ENCODE results near the gene TDRD6. TPM values are rescaled to one million over a fixed set of nuclear protein-coding genes. Genes with fewer than 3 reads are reported as not detected.

Gene TDRD6
- total RNA-seq, 1 experiment from 2014 or later = 0.02 TPM

- Histone ChIP-seq H3K9ac (ENCODE audit: extremely low read depth, insufficient read length, low read length) (no peak overlapping the region), H3K27me3 (ENCODE audit: insufficient read depth, low read length) (no peaks in the 10 kb centered on the region), H3K14ac (ENCODE audit: insufficient read depth, low read length) (no peak overlapping the region), H3K4me1 (ENCODE audit: insufficient read depth, low read length) (no peaks in the 10 kb centered on the region), H2AFZ (ENCODE audit: low read length) (no peak overlapping the region), H3K27ac (ENCODE audit: insufficient read length, low read depth, low read length) (no peak overlapping the region), H4K5ac (ENCODE audit: insufficient read length, low read depth, low read length) (no peak overlapping the region), H4K20me1 (ENCODE audit: control insufficient read depth, insufficient read depth, insufficient read length) (no peaks in the 10 kb centered on the region), H3K79me1 (ENCODE audit: insufficient read depth, low read depth, low read length, poor library complexity, severe bottlenecking) (no peaks in the 10 kb centered on the region), H3K9me3 (ENCODE audit: control insufficient read depth, low read depth, low read length) (no peaks in the 10 kb centered on the region), H3K79me2 (ENCODE audit: insufficient read depth, low read length) (no peaks in the 10 kb centered on the region), H3K23me2 (ENCODE audit: insufficient read length, low read depth, low read length, poor library complexity, severe bottlenecking) (no peaks in the 10 kb centered on the region), H2BK12ac (ENCODE audit: insufficient read length, low read depth, low read length) (no peak overlapping the region), H2BK15ac (ENCODE audit: low read depth, low read length) (no peak overlapping the region), H4K8ac (replicated peaks; ENCODE audit: insufficient read length, low read depth, low read length) (no peak overlapping the region), H3K18ac (ENCODE audit: insufficient read length, low read depth, low read length) (no peak overlapping the region), H3K4me2 (ENCODE audit: insufficient read depth, insufficient read length, low read length) (no peak overlapping the region), H3T11ph (ENCODE audit: low read length) (no peak overlapping the region), H2BK5ac (ENCODE audit: insufficient read length, low read length) (no peak overlapping the region), H2BK20ac (ENCODE audit: low read depth, low read length, poor library complexity, severe bottlenecking) (no peak overlapping the region), H3K23ac (ENCODE audit: insufficient read length, low read depth, low read length) (no peak overlapping the region), H2AK5ac (ENCODE audit: insufficient read length, low read length) (no peak overlapping the region), H4K91ac (ENCODE audit: insufficient read length, low read depth, low read length) (no peak overlapping the region), H3K56ac (ENCODE audit: insufficient read length, low read depth, low read length) (no peak overlapping the region), H2BK120ac (ENCODE audit: low read depth, low read length, poor library complexity, severe bottlenecking) (no peak overlapping the region), H3K4ac (ENCODE audit: low read depth, low read length) (no peak overlapping the region)
- Mint-ChIP-seq H3K27ac (no peak overlapping the region), H3K27me3 (ENCODE audit: low read depth) (peaks cover 2% of the 10 kb centered on the region; the same call in 1 of the 2 replicates), H3K4me3 (no peak overlapping the region), H3K9me3 (no peaks in the 10 kb centered on the region), H3K4me1 (no peaks in the 10 kb centered on the region), H3K36me3 (ENCODE audit: insufficient read depth in 1 of 3, low read depth in 3 of 3) (no peaks in the 10 kb centered on the region)
- no CpG with 5 or more reads among the region's 85 CpGs for WGBS (ENCODE audit: extremely low coverage, insufficient read length, low lambda C conversion rate)
- TF ChIP-seq CTCF (conservative IDR thresholded peaks at IDR 0.05) = no peak
- DNase-seq = peak; percentile 36
Observed at GRCh38 chr6:46688117-46688965, 656 bp downstream of the TDRD6 start.
